Mesendoderm (in vitro differentiated cells): ENCODE measurements around the gene TTBK1.

ENCODE experiments used
- DNase-seq: peaks from one replicate; pipeline ENCODE4 v3.0.0; 2013
- H2AK5ac ChIP-seq: 2 replicates; pipeline ENCODE4 v1.6.1; 2013; ENCODE audit warnings: low read length, inconsistent platforms
- H2BK120ac ChIP-seq: 2 replicates; pipeline ENCODE4 v1.6.1; 2013; ENCODE audit warnings: low read depth, mild to moderate bottlenecking, low read length, moderate library complexity, mixed read lengths
- H2BK15ac ChIP-seq: replicated peaks from 2 replicates; pipeline ENCODE4 v1.6.1; 2013; ENCODE audit warnings: low read depth, mild to moderate bottlenecking, moderate library complexity
- H2BK5ac ChIP-seq: 2 replicates; pipeline ENCODE4 v1.6.1; 2013; ENCODE audit warnings: low read length, inconsistent platforms
- H3K18ac ChIP-seq: 2 replicates; pipeline ENCODE4 v1.6.1; 2013; ENCODE audit warnings: mild to moderate bottlenecking, low read length, mixed read lengths
- H3K23ac ChIP-seq: one replicate; pipeline ENCODE4 v1.6.1; 2013; ENCODE audit warnings: low read length
- H3K27ac ChIP-seq: 2 replicates; pipeline ENCODE4 v1.5.1; 2013; ENCODE audit warnings: low read depth, mild to moderate bottlenecking, inconsistent platforms, low read length, moderate library complexity
- H3K27me3 ChIP-seq: 2 replicates; pipeline ENCODE4 v1.6.1; 2013; ENCODE audit warnings: low read length, control low read depth, mild to moderate bottlenecking, inconsistent platforms; ENCODE audit not compliant: insufficient read depth, poor library complexity
- H3K36me3 ChIP-seq: 2 replicates; pipeline ENCODE4 v1.6.1; 2013; ENCODE audit warnings: low read length, inconsistent platforms; ENCODE audit not compliant: control insufficient read depth, insufficient read depth
- H3K4ac ChIP-seq: one replicate; pipeline ENCODE4 v1.6.1; 2013; ENCODE audit warnings: low read depth, mild to moderate bottlenecking, low read length, moderate library complexity
- H3K4me1 ChIP-seq: 2 replicates; pipeline ENCODE4 v1.6.1; 2013; ENCODE audit warnings: low read depth, low read length, inconsistent platforms; ENCODE audit not compliant: control insufficient read depth
- H3K4me2 ChIP-seq: 2 replicates; pipeline ENCODE4 v1.6.1; 2013; ENCODE audit warnings: low read length
- H3K4me3 ChIP-seq: 2 replicates; pipeline ENCODE4 v1.5.1; 2013; ENCODE audit warnings: mild to moderate bottlenecking, low read length
- H3K56ac ChIP-seq: one replicate; pipeline ENCODE4 v1.6.1; 2013; ENCODE audit warnings: low read length
- H3K79me1 ChIP-seq: 2 replicates; pipeline ENCODE4 v1.6.1; 2013; ENCODE audit warnings: low read length, inconsistent platforms
- H3K79me2 ChIP-seq: 2 replicates; pipeline ENCODE4 v1.6.1; 2013; ENCODE audit warnings: mild to moderate bottlenecking, low read length; ENCODE audit not compliant: control insufficient read depth, insufficient read depth
- H3K9ac ChIP-seq: 2 replicates; pipeline ENCODE4 v1.6.1; 2013; ENCODE audit warnings: low read length, inconsistent platforms
- H4K5ac ChIP-seq: one replicate; pipeline ENCODE4 v1.6.1; 2013; ENCODE audit warnings: low read length
- H4K8ac ChIP-seq: one replicate; pipeline ENCODE4 v1.6.1; 2013; ENCODE audit warnings: low read depth, mild to moderate bottlenecking, control low read depth, low read length, moderate library complexity
- WGBS: extraction: QIAGEN DNeasy Blood & Tissue Kit; methylation state at CpG from one replicate; pipeline ENCODE4 v1.1.7; 2013; ENCODE audit warnings: low lambda C conversion rate, missing lambda C conversion rate; ENCODE audit not compliant: insufficient coverage; ENCODE audit errors: extremely low coverage; 5-methylcytosine and 5-hydroxymethylcytosine counted together

Gene TTBK1

GRCh38 chr6:43246301-43247113 lies 3.2 kb downstream of the TTBK1 start:
- Histone ChIP-seq H3K4me1 (no peaks in the 10 kb centered on the region), H3K4me2 (peak overlapping the region; percentile 14), H3K27me3 (peaks cover 33% of the 10 kb centered on the region), H2BK120ac (no peak overlapping the region), H3K4me3 (peak overlapping the region; percentile 17), H2BK5ac (no peak overlapping the region), H3K79me1 (no peaks in the 10 kb centered on the region), H3K18ac (no peak overlapping the region), H3K4ac (no peak overlapping the region), H3K56ac (peak overlapping the region; percentile 49), H3K9ac (peak overlapping the region; percentile 30), H4K5ac (no peak overlapping the region), H3K36me3 (no peaks in the 10 kb centered on the region), H3K23ac (no peak overlapping the region), H2BK15ac (no peak overlapping the region), H2AK5ac (no peak overlapping the region), H3K27ac (no peak overlapping the region), H4K8ac (no peak overlapping the region), H3K79me2 (no peaks in the 10 kb centered on the region)
- DNase-seq: peak; percentile 89
- WGBS: no CpG with 5 or more reads among the region's 27 CpGs

GRCh38 chr6:43247114-43247999 lies 4.1 kb downstream of the TTBK1 start:
- Histone ChIP-seq H3K4me2 (peak overlapping the region; percentile 72), H2BK5ac (no peak overlapping the region), H3K4me1 (no peaks in the 10 kb centered on the region), H3K27me3 (peaks cover 30% of the 10 kb centered on the region), H3K79me2 (no peaks in the 10 kb centered on the region), H3K56ac (peak overlapping the region; percentile 51), H2BK15ac (no peak overlapping the region), H3K18ac (no peak overlapping the region), H3K27ac (no peak overlapping the region), H4K8ac (no peak overlapping the region), H3K4ac (no peak overlapping the region), H3K23ac (no peak overlapping the region), H3K9ac (peak overlapping the region; percentile 29), H2BK120ac (no peak overlapping the region), H4K5ac (no peak overlapping the region), H2AK5ac (no peak overlapping the region), H3K36me3 (no peaks in the 10 kb centered on the region), H3K79me1 (no peaks in the 10 kb centered on the region), H3K4me3 (peak overlapping the region; percentile 25)
- DNase-seq: peak; percentile 89
- no CpG with 5 or more reads among the region's 46 CpGs for whole genome bisulfite sequencing

DNA sequence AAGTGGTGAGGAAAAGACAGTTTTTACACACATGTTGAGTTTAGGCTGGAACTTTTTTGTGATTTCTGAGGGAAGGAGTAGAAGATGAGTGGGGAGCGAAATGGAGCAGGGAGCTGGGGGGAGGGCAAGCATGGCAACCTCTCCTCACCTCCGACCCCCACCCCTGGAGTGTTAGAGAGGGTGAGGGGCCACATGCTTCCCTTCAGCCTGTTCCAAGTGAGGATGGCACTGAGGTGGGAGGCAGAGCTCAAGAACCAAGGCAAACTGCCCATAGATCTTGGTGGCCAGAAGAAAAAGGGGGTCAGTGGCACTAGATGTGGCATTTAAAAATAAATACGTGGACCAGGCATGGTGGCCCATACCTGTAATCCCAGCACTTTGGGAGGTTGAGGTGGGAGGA lies 4.8 kb downstream of the TTBK1 start:
- no peak overlapping the region for H3K27ac ChIP-seq
- no peak overlapping the region for H3K4ac ChIP-seq
- no peak overlapping the region for H2BK5ac ChIP-seq
- DNase-seq: no peak
- H3K18ac ChIP-seq: no peak overlapping the region
- no peaks in the 10 kb centered on the region for H3K79me1 ChIP-seq
- H2BK120ac ChIP-seq: no peak overlapping the region
- H2BK15ac ChIP-seq: no peak overlapping the region
- H3K79me2 ChIP-seq: no peaks in the 10 kb centered on the region
- H3K23ac ChIP-seq: no peak overlapping the region
- H3K9ac ChIP-seq: no peak overlapping the region
- H3K4me2 ChIP-seq: no peak overlapping the region
- no peaks in the 10 kb centered on the region for H3K4me1 ChIP-seq
- no peaks in the 10 kb centered on the region for H3K36me3 ChIP-seq
- H4K8ac ChIP-seq: no peak overlapping the region
- H4K5ac ChIP-seq: no peak overlapping the region
- peaks cover 23% of the 10 kb centered on the region for H3K27me3 ChIP-seq
- no peak overlapping the region for H3K56ac ChIP-seq
- no CpG with 5 or more reads among the region's 3 CpGs for WGBS
- H3K4me3 ChIP-seq: no peak overlapping the region
- no peak overlapping the region for H2AK5ac ChIP-seq

GRCh38 chr6:43248791-43249190 lies 5.5 kb downstream of the TTBK1 start:
- no peaks in the 10 kb centered on the region for H3K79me2 ChIP-seq
- H3K79me1 ChIP-seq: no peaks in the 10 kb centered on the region
- no peak overlapping the region for H3K9ac ChIP-seq
- H3K23ac ChIP-seq: no peak overlapping the region
- no peak overlapping the region for H3K27ac ChIP-seq
- H3K4me1 ChIP-seq: no peaks in the 10 kb centered on the region
- H2BK5ac ChIP-seq: no peak overlapping the region
- no peak overlapping the region for H3K4me2 ChIP-seq
- H3K56ac ChIP-seq: no peak overlapping the region
- H2AK5ac ChIP-seq: no peak overlapping the region
- no peak overlapping the region for H3K18ac ChIP-seq
- no peak overlapping the region for H3K4ac ChIP-seq
- H3K27me3 ChIP-seq: peaks cover 20% of the 10 kb centered on the region
- DNase-seq: no peak
- no peak overlapping the region for H4K5ac ChIP-seq
- no peaks in the 10 kb centered on the region for H3K36me3 ChIP-seq
- no peak overlapping the region for H2BK15ac ChIP-seq
- H3K4me3 ChIP-seq: no peak overlapping the region
- H2BK120ac ChIP-seq: no peak overlapping the region
- H4K8ac ChIP-seq: no peak overlapping the region

DNA sequence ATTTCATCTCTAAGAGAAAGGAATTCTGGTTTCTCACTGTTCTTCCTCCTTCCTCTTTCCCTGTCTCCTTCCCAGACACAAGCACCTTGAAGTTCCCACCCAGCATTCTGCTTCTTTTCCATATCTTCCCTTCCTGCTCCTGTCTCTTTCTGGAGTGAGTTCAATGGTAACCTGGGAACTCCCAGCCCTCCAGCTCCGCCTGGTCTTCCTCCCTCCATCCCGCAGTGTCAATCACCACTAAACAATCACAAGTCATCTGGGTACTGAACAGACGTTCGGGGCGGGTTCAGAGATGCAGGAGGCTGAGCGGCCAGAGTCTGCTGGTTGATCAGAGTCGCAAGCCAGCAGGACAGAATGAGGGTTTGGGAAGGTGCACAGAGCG lies 7.7 kb downstream of the TTBK1 start:
- no peak overlapping the region for H3K56ac ChIP-seq
- H2BK5ac ChIP-seq: no peak overlapping the region
- no peaks in the 10 kb centered on the region for H3K79me1 ChIP-seq
- no peaks in the 10 kb centered on the region for H3K36me3 ChIP-seq
- no peak overlapping the region for H3K27ac ChIP-seq
- no peak for DNase-seq
- no peak overlapping the region for H3K9ac ChIP-seq
- H3K4ac ChIP-seq: no peak overlapping the region
- no CpG with 5 or more reads among the region's 8 CpGs for WGBS
- peaks cover under 1% of the 10 kb centered on the region for H3K27me3 ChIP-seq
- H3K4me3 ChIP-seq: no peak overlapping the region
- no peak overlapping the region for H3K23ac ChIP-seq
- no peaks in the 10 kb centered on the region for H3K79me2 ChIP-seq
- H3K4me1 ChIP-seq: no peaks in the 10 kb centered on the region
- H2BK15ac ChIP-seq: no peak overlapping the region
- H4K5ac ChIP-seq: no peak overlapping the region
- no peak overlapping the region for H3K18ac ChIP-seq
- no peak overlapping the region for H2BK120ac ChIP-seq
- no peak overlapping the region for H3K4me2 ChIP-seq
- no peak overlapping the region for H2AK5ac ChIP-seq
- no peak overlapping the region for H4K8ac ChIP-seq
